ENCODE data around the gene TRIM51. TPM values are rescaled to one million over a fixed set of nuclear protein-coding genes. Genes with fewer than 3 reads are reported as not detected.
A peak's percentile ranks its signal among the peaks of the same experiment; 100 is the strongest.

TRIM51 gene
- total and polyA plus RNA-seq, 2 of the 13 experiments (the other 11 are each of a cell fraction or from before 2014, with no cell fraction given), result not detected

GRCh38 chr11:55902308-55902707 is 19.2 kb downstream of the TRIM51 start (continued):
- TF ChIP-seq AKNA (CRISPR knock-in tag; IDR thresholded peaks at IDR 0.05; ENCODE audit: borderline replicate concordance), result no peak
- no peak for TF ChIP-seq NR1H2 (CRISPR knock-in tag; IDR thresholded peaks at IDR 0.05; ENCODE audit: borderline replicate concordance, low read depth)
- peak; percentile 85 for TF ChIP-seq CREB1 (IDR thresholded peaks at IDR 0.05)
- no peak for TF ChIP-seq CREB1 (CRISPR knock-in tag; IDR thresholded peaks at IDR 0.05)
- no peak for TF ChIP-seq KAT7 (CRISPR knock-in tag; IDR thresholded peaks at IDR 0.05; ENCODE audit: borderline replicate concordance)
- TF ChIP-seq ZNF446 (CRISPR knock-in tag; IDR thresholded peaks at IDR 0.05), result no peak
- TF ChIP-seq ZBTB40 (IDR thresholded peaks at IDR 0.05), result no peak
- no peak for TF ChIP-seq ZBTB40 (CRISPR knock-in tag; IDR thresholded peaks at IDR 0.05)
- no peak for TF ChIP-seq TERF1 (CRISPR knock-in tag; IDR thresholded peaks at IDR 0.05)
